H1 (cell line): Measurements from ENCODE around the gene KDM8. TPM values are rescaled to one million over a fixed set of nuclear protein-coding genes. Genes with fewer than 3 reads are reported as not detected.

Experiments used
- CTCF ChIA-PET: fragments of 300-600 bp; sonication (Branson Sonifier 250); formaldehyde crosslinking; loops from one replicate; lab custom pipeline; 2021; ENCODE audit not compliant: partially characterized antibody; lab: Charles Lee
- POLR2A ChIA-PET: fragments of 300-600 bp; sonication (Branson Sonifier 250); formaldehyde crosslinking; loops from one replicate; lab custom pipeline; 2021; ENCODE audit warnings: inconsistent platforms; ENCODE audit not compliant: partially characterized antibody; lab: Charles Lee
- DNase-seq, 2 experiments: peaks; one replicate each; pipeline versions ENCODE4 v3.0.0 to v3.0.0-alpha.2; 2010 to 2022; ENCODE audit warnings: low spot score in 2 of 2, low read depth in 1 of 2, mixed read lengths in 1 of 2
- FAIRE-seq: peaks from 2 replicates; lab custom pipeline; 2011; peaks lifted over from hg19 to GRCh38; lab: Jason Lieb, UNC
- H2AFZ ChIP-seq: 2 replicates; pipeline ENCODE4 v1.8.1; 2012; ENCODE audit warnings: low read length, inconsistent platforms
- H2AK5ac ChIP-seq: 2 replicates; pipeline ENCODE4 v1.6.1; 2013; ENCODE audit warnings: low read depth, low read length
- H2BK120ac ChIP-seq: replicated peaks from 2 replicates; pipeline ENCODE3; 2013; ENCODE audit warnings: low read depth, low read length, inconsistent platforms
- H2BK12ac ChIP-seq: 2 replicates; pipeline ENCODE4 v1.6.1; 2013; ENCODE audit warnings: low read depth, low read length
- H2BK15ac ChIP-seq: 2 replicates; pipeline ENCODE4 v1.6.1; 2013; ENCODE audit warnings: low read length
- H2BK20ac ChIP-seq: 2 replicates; pipeline ENCODE4 v1.6.1; 2013; ENCODE audit warnings: low read length
- H2BK5ac ChIP-seq: 2 replicates; pipeline ENCODE4 v1.6.1; 2013; ENCODE audit warnings: low read depth, low read length
- H3K14ac ChIP-seq: 2 replicates; pipeline ENCODE4 v1.6.1; 2013; ENCODE audit warnings: inconsistent platforms; ENCODE audit not compliant: insufficient read length
- H3K18ac ChIP-seq: 2 replicates; pipeline ENCODE4 v1.6.1; 2013; ENCODE audit warnings: low read length; ENCODE audit errors: extremely low read depth
- H3K23ac ChIP-seq: 2 replicates; pipeline ENCODE4 v1.6.1; 2013; ENCODE audit warnings: inconsistent platforms; ENCODE audit not compliant: insufficient read length
- H3K23me2 ChIP-seq: 2 replicates; pipeline ENCODE4 v1.6.1; 2013; ENCODE audit warnings: low read depth, low read length
- H3K27ac ChIP-seq: 2 replicates; pipeline ENCODE4 v1.6.1; 2011; ENCODE audit warnings: low read depth, low read length, inconsistent platforms
- H3K27me3 ChIP-seq, 4 experiments: replicated peaks in 1 of 4; 1 replicate in 1 of 4; 2 replicates in 3 of 4; pipeline versions ENCODE4 v1.6.1 to v1.8.1; 2011 to 2013; ENCODE audit warnings: low read length in 3 of 4, mild to moderate bottlenecking in 3 of 4, inconsistent platforms in 2 of 4, mixed read lengths in 2 of 4, moderate library complexity in 1 of 4; ENCODE audit not compliant: control insufficient read depth in 3 of 4, insufficient read depth in 3 of 4; ENCODE audit errors: extremely low read depth in 1 of 4
- H3K36me3 ChIP-seq, 4 experiments: 2 replicates each; pipeline versions ENCODE4 v1.6.1 to v1.8.1; 2011 to 2013; ENCODE audit warnings: mild to moderate bottlenecking in 4 of 4, low read length in 3 of 4, moderate library complexity in 2 of 4, control low read depth in 1 of 4, inconsistent platforms in 1 of 4; ENCODE audit not compliant: insufficient read depth in 4 of 4, control insufficient read depth in 2 of 4
- H3K4ac ChIP-seq: replicated peaks from 2 replicates; pipeline ENCODE3; 2013; ENCODE audit warnings: low read length, low read depth, mixed read lengths, inconsistent platforms; ENCODE audit not compliant: insufficient read length
- H3K4me1 ChIP-seq, 4 experiments: replicated peaks in 1 of 4; 1 replicate in 1 of 4; 2 replicates in 3 of 4; pipeline versions ENCODE4 v1.6.1 to v1.8.1; 2011 to 2013; ENCODE audit warnings: low read length in 3 of 4, inconsistent platforms in 2 of 4, mixed read lengths in 1 of 4; ENCODE audit not compliant: insufficient read depth in 4 of 4, control insufficient read depth in 3 of 4
- H3K4me2 ChIP-seq, 2 experiments: 2 replicates each; pipeline versions ENCODE4 v1.6.1 to v1.8.1; 2011 to 2013; ENCODE audit warnings: low read depth in 2 of 2, low read length in 2 of 2, control low read depth in 1 of 2, inconsistent platforms in 1 of 2, mild to moderate bottlenecking in 1 of 2; ENCODE audit not compliant: insufficient read depth in 1 of 2
- H3K4me3 ChIP-seq, 4 experiments: fragments of 200-600, 300-600 bp in 1 of 4; sonication (generic), shearing (Covaris generic), sonication (Bioruptor Twin) in 1 of 4; 2 replicates each; pipeline versions ENCODE4 v1.5.1 to v1.8.1; 2011 to 2016; ENCODE audit warnings: low read length in 4 of 4, low read depth in 3 of 4, control low read depth in 2 of 4, inconsistent platforms in 2 of 4, mild to moderate bottlenecking in 2 of 4, mixed read lengths in 1 of 4, moderate library complexity in 1 of 4; ENCODE audit not compliant: insufficient read depth in 2 of 4; ENCODE audit errors: extremely low read depth in 1 of 4
- H3K56ac ChIP-seq: replicated peaks from 2 replicates; pipeline ENCODE3; 2013; ENCODE audit warnings: low read depth, mild to moderate bottlenecking, mixed read lengths, low read length, inconsistent platforms; ENCODE audit not compliant: insufficient read length
- H3K79me1 ChIP-seq: 2 replicates; pipeline ENCODE4 v1.6.1; 2013; ENCODE audit warnings: low read depth, low read length, control low read depth
- H3K79me2 ChIP-seq, 2 experiments: 2 replicates each; pipeline versions ENCODE4 v1.6.1 to v1.8.1; 2012 to 2013; ENCODE audit warnings: low read length in 2 of 2, mild to moderate bottlenecking in 2 of 2, inconsistent platforms in 1 of 2; ENCODE audit not compliant: insufficient read depth in 2 of 2, control insufficient read depth in 1 of 2
- H3K9ac ChIP-seq, 4 experiments: replicated peaks in 1 of 4; 1 replicate in 1 of 4; 2 replicates in 3 of 4; pipeline versions ENCODE4 v1.6.1 to v1.8.1; 2011 to 2013; ENCODE audit warnings: low read depth in 3 of 4, low read length in 3 of 4, control low read depth in 2 of 4, mild to moderate bottlenecking in 2 of 4, moderate library complexity in 2 of 4, inconsistent platforms in 1 of 4; ENCODE audit errors: extremely low read depth in 1 of 4
- H3K9me3 ChIP-seq, 2 experiments: 2 replicates each; pipeline versions ENCODE4 v1.6.1 to v1.8.1; 2012 to 2013; ENCODE audit warnings: mild to moderate bottlenecking in 2 of 2, moderate library complexity in 2 of 2, control low read depth in 1 of 2, inconsistent platforms in 1 of 2, low read depth in 1 of 2, low read length in 1 of 2, mixed read lengths in 1 of 2; ENCODE audit not compliant: insufficient read depth in 2 of 2
- H4K20me1 ChIP-seq, 2 experiments: replicated peaks in 1 of 2; 2 replicates each; pipeline versions ENCODE3 to v1.8.1; 2011 to 2013; ENCODE audit warnings: inconsistent platforms in 2 of 2, low read length in 2 of 2, mild to moderate bottlenecking in 1 of 2; ENCODE audit not compliant: insufficient read depth in 2 of 2, control insufficient read depth in 1 of 2
- H4K5ac ChIP-seq: 2 replicates; pipeline ENCODE4 v1.6.1; 2013; ENCODE audit warnings: low read length, low read depth, mixed read lengths, inconsistent platforms; ENCODE audit not compliant: insufficient read length
- H4K8ac ChIP-seq: 2 replicates; pipeline ENCODE4 v1.8.0; 2013; ENCODE audit warnings: mild to moderate bottlenecking, moderate library complexity, low read length, inconsistent platforms; ENCODE audit not compliant: insufficient read depth; ENCODE audit errors: extremely low read depth
- H4K91ac ChIP-seq: replicated peaks from 2 replicates; pipeline ENCODE3; 2013; ENCODE audit warnings: low read length, mixed read lengths, inconsistent platforms; ENCODE audit not compliant: insufficient read length
- BRCA1 ChIP-seq: IDR thresholded peaks from 2 replicates; pipeline ENCODE4 v1.6.1; 2012; ENCODE audit warnings: low read depth, low read length, improper control_type of control experiment
- GABPA ChIP-seq: IDR thresholded peaks from 2 replicates; pipeline ENCODE4 v1.6.1; 2011; ENCODE audit warnings: mild to moderate bottlenecking, low read length, moderate library complexity, borderline replicate concordance; ENCODE audit not compliant: insufficient read depth
- HDAC6 ChIP-seq: IDR thresholded peaks from one replicate; pipeline ENCODE4 v1.7.1; 2012; ENCODE audit warnings: low read depth, mild to moderate bottlenecking, inconsistent platforms, low read length, moderate library complexity
- JUN ChIP-seq: IDR thresholded peaks from 2 replicates; pipeline ENCODE4 v1.6.1; 2011; ENCODE audit warnings: low read depth, mild to moderate bottlenecking, improper control_type of control experiment, low read length
- JUND ChIP-seq: IDR thresholded peaks from 2 replicates; pipeline ENCODE4 v1.6.1; 2011; ENCODE audit warnings: mild to moderate bottlenecking, improper control_type of control experiment, low read length
- MAFK ChIP-seq: IDR thresholded peaks from 2 replicates; pipeline ENCODE4 v1.6.1; 2012; ENCODE audit warnings: low read depth, mild to moderate bottlenecking, improper control_type of control experiment, low read length
- RBBP5 ChIP-seq: IDR thresholded peaks from 2 replicates; pipeline ENCODE4 v1.7.1; 2012; ENCODE audit warnings: low read depth, mild to moderate bottlenecking, inconsistent platforms, low read length, moderate library complexity, borderline replicate concordance
- RFX5 ChIP-seq: IDR thresholded peaks from 2 replicates; pipeline ENCODE4 v1.6.1; 2011; ENCODE audit warnings: low read depth, low read length, improper control_type of control experiment, borderline replicate concordance
- RNF2 ChIP-seq: fragments of 200-900, 300-1000 bp; sonication (generic); IDR thresholded peaks from 2 replicates; pipeline ENCODE4 v1.7.1; 2016; ENCODE audit warnings: borderline replicate concordance, low read depth, mild to moderate bottlenecking, antibody characterized with exemption, low read length; ENCODE audit not compliant: poor library complexity, severe bottlenecking; ENCODE audit errors: missing control alignments
- SIX5 ChIP-seq: IDR thresholded peaks from 2 replicates; pipeline ENCODE4 v1.6.1; 2011; ENCODE audit warnings: mild to moderate bottlenecking, low read depth, low read length
- SRF ChIP-seq: IDR thresholded peaks from 2 replicates; pipeline ENCODE4 v1.6.1; 2011; ENCODE audit warnings: mild to moderate bottlenecking, low read depth, low read length, moderate library complexity
- TAF7 ChIP-seq: optimal IDR thresholded peaks from 2 replicates; pipeline ENCODE3; 2011; ENCODE audit warnings: low read depth, mild to moderate bottlenecking, inconsistent platforms, low read length, moderate library complexity, borderline replicate concordance
- TCF12 ChIP-seq: IDR thresholded peaks from 2 replicates; pipeline ENCODE4 v1.6.1; 2011; ENCODE audit warnings: low read depth, mild to moderate bottlenecking, low read length
- YY1 ChIP-seq: IDR thresholded peaks from 2 replicates; pipeline ENCODE4 v1.6.1; 2011; ENCODE audit warnings: low read depth, mild to moderate bottlenecking, low read length
- WGBS, 2 experiments: shearing (Covaris generic) in 1 of 2; methylation state at CpG; one replicate each; pipeline versions ENCODE4 v1.1.6 to v1.1.7; 2013 to 2015; ENCODE audit warnings: low lambda C conversion rate in 2 of 2, mixed read lengths in 2 of 2, inconsistent platforms in 1 of 2, low coverage in 1 of 2, missing lambda C conversion rate in 1 of 2; ENCODE audit not compliant: insufficient replicate concordance in 2 of 2, insufficient coverage in 1 of 2, insufficient read length in 1 of 2; ENCODE audit errors: extremely low coverage in 1 of 2, missing lambda C conversion rate in 1 of 2; 5-methylcytosine and 5-hydroxymethylcytosine counted together
- polyA plus RNA-seq, 7 experiments: library from polyadenylated mRNA; depleted of rRNA in 3 of 7; stranded (reverse) in 5 of 7; unstranded in 2 of 7; fragments of >200 nt in 5 of 7; fragments of 200-250 nt in 2 of 7; gene quantifications; 1 replicate in 5 of 7; 2 replicates in 1 of 7; 4 replicates in 1 of 7; pipeline versions ENCODE4 v1.2.1 to v1.2.3, GENCODE V29; 2011 to 2013; ENCODE audit warnings: missing spikeins in 2 of 7, mixed read lengths in 2 of 7
- total RNA-seq: library from RNA; stranded (reverse); fragmentation: NEBNext Ultra II Directional; extraction: Animal tissue kit (Norgen Biotek cat#: 25700); gene quantifications from 2 replicates; pipeline ENCODE4 v1.2.1, GENCODE V29; 2021
- TF ChIP-seq, protein P1 (sequence below): IDR thresholded peaks from 2 replicates; pipeline ENCODE4 v1.6.1; 2012; ENCODE audit warnings: inconsistent platforms

KDM8 gene
- total and polyA plus RNA-seq, 2 of the 8 experiments (the other 6 are each of a cell fraction or from before 2014, with no cell fraction given), result 10.3 to 12.8 TPM

DNA sequence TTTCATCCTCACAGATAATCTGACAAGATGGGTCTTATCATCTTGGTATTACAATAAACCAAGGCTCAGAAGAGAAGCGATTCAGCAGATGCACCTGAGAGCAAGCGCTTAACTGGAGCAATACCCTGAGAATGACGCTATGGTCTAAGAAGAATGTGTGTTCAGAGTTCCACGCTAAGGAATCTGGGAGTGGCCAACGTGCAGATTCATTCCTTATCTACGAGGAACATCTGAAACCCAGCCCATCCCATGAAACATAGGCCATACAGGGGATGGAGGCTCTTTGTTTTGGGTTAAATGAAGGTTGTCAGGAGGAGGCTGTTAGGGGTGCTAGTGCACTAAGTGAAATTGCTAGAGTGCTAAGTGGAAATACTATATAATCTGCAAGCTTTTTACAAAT is 28.5 kb upstream of the KDM8 start:
- no peak overlapping the region for H3K14ac ChIP-seq
- FAIRE-seq, result no peak
- no peaks in the 10 kb centered on the region for H3K27me3 ChIP-seq
- H4K5ac ChIP-seq, result no peak overlapping the region
- H3K4me3 ChIP-seq, result no peak overlapping the region
- H3K4ac ChIP-seq, result no peak overlapping the region
- no peak overlapping the region for H3K9ac ChIP-seq
- H4K20me1 ChIP-seq, result no peaks in the 10 kb centered on the region
- H2BK20ac ChIP-seq, result no peak overlapping the region
- H3K27ac ChIP-seq, result no peak overlapping the region
- no peak for DNase-seq
- ChIA-PET CTCF (no interaction called here), POLR2A (interaction anchor here (1.8 kb wide), 1 partner anchor 29 kb away, joined by 5 read pairs; the partner anchor contains the start of gene KDM8)
- no peaks in the 10 kb centered on the region for H3K36me3 ChIP-seq
- H3K23ac ChIP-seq, result no peak overlapping the region
- no peak overlapping the region for H2AK5ac ChIP-seq
- H3K23me2 ChIP-seq, result no peaks in the 10 kb centered on the region
- 95% methylated on average over 6 of the region's 6 CpGs; no CpG with 5 or more reads in 1 of the 2 experiments for WGBS, 2 experiments
- no peaks in the 10 kb centered on the region for H3K9me3 ChIP-seq
- no peak overlapping the region for H2BK5ac ChIP-seq
- H2BK120ac ChIP-seq, result no peak overlapping the region
- H2BK12ac ChIP-seq, result no peak overlapping the region
- no peak overlapping the region for H3K18ac ChIP-seq
- H2BK15ac ChIP-seq, result no peak overlapping the region
- no peak overlapping the region for H4K91ac ChIP-seq
- no peak overlapping the region for H3K56ac ChIP-seq
- H2AFZ ChIP-seq, result no peak overlapping the region
- no peaks in the 10 kb centered on the region for H3K79me2 ChIP-seq
- peaks cover 0 to 2% (median 0%) of the 10 kb centered on the region in 4 experiments; a peak in 3 of 7 replicates for H3K4me1 ChIP-seq
- H4K8ac ChIP-seq, result no peak overlapping the region
- H3K4me2 ChIP-seq, result no peak overlapping the region
- no peaks in the 10 kb centered on the region for H3K79me1 ChIP-seq
- TF ChIP-seq GABPA, result no peak
- TF ChIP-seq RNF2, result no peak
- no peak for TF ChIP-seq MAFK
- TF ChIP-seq HDAC6, result no peak
- TF ChIP-seq SIX5, result no peak
- TF ChIP-seq TCF12, result no peak
- TF ChIP-seq YY1, result no peak
- no peak for TF ChIP-seq RFX5
- TF ChIP-seq SRF, result no peak
- no peak for TF ChIP-seq JUND
- TF ChIP-seq RBBP5, result no peak
- no peak for TF ChIP-seq JUN
- TF ChIP-seq, protein P1, sequence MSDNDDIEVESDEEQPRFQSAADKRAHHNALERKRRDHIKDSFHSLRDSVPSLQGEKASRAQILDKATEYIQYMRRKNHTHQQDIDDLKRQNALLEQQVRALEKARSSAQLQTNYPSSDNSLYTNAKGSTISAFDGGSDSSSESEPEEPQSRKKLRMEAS, result no peak
- no peak for TF ChIP-seq BRCA1
- no peak for TF ChIP-seq TAF7
